Neural cell (in vitro differentiated cells): ENCODE data around the gene SSX2IP. TPM values are rescaled to one million over a fixed set of nuclear protein-coding genes. Genes with fewer than 3 reads are reported as not detected.

ENCODE experiments used
- H2AFZ ChIP-seq: fragments of 200-600, 300-800 bp; sonication (generic), shearing (Covaris generic); 2 replicates; pipeline ENCODE4 v1.6.0; 2014; ENCODE audit warnings: low read depth, mild to moderate bottlenecking, antibody characterized with exemption, low read length, moderate library complexity
- H3F3A ChIP-seq: fragments of 200-600 bp; shearing (Covaris generic); 2 replicates; pipeline ENCODE4 v1.6.1; 2016; ENCODE audit warnings: mild to moderate bottlenecking, moderate library complexity, mixed read lengths, antibody characterized with exemption, low read length; ENCODE audit not compliant: insufficient read depth, poor library complexity, severe bottlenecking
- H3K27ac ChIP-seq: fragments of 200-600, 300-800 bp; sonication (generic), shearing (Covaris generic); 2 replicates; pipeline ENCODE4 v1.5.1; 2014; ENCODE audit warnings: mild to moderate bottlenecking, low read length, moderate library complexity
- H3K27me3 ChIP-seq: fragments of 300-800, 200-600 bp; sonication (generic), shearing (Covaris generic); 2 replicates; pipeline ENCODE4 v1.6.0; 2014; ENCODE audit warnings: mild to moderate bottlenecking, low read depth, low read length, moderate library complexity; ENCODE audit not compliant: insufficient read depth
- H3K36me3 ChIP-seq: fragments of 300-800, 200-600 bp; sonication (generic), shearing (Covaris generic); 2 replicates; pipeline ENCODE4 v1.5.1; 2014; ENCODE audit warnings: mild to moderate bottlenecking, antibody characterized with exemption, low read length, moderate library complexity; ENCODE audit not compliant: insufficient read depth
- H3K4me2 ChIP-seq: fragments of 300-800, 200-600 bp; sonication (generic), shearing (Covaris generic); 2 replicates; pipeline ENCODE4 v1.6.0; 2014; ENCODE audit warnings: mild to moderate bottlenecking, low read length
- H3K4me3 ChIP-seq: fragments of 300-800, 200-600 bp; sonication (generic), shearing (Covaris generic); 2 replicates; pipeline ENCODE4 v1.5.1; 2014; ENCODE audit warnings: mild to moderate bottlenecking, low read length, moderate library complexity
- H3K79me2 ChIP-seq: fragments of 200-600 bp; shearing (Covaris generic); replicated peaks from 2 replicates; pipeline ENCODE4 v1.6.0; 2014; ENCODE audit warnings: mild to moderate bottlenecking, low read length, moderate library complexity; ENCODE audit not compliant: insufficient read depth
- H3K9ac ChIP-seq: fragments of 300-800, 200-600 bp; sonication (generic), shearing (Covaris generic); 2 replicates; pipeline ENCODE4 v1.6.1; 2016; ENCODE audit warnings: mild to moderate bottlenecking, low read length, mixed read lengths
- H3K9me2 ChIP-seq: fragments of 200-600 bp; shearing (Covaris generic); 2 replicates; pipeline ENCODE4 v1.6.1; 2016; ENCODE audit warnings: mild to moderate bottlenecking, low read length, mixed read lengths; ENCODE audit not compliant: insufficient read depth
- H3K9me3 ChIP-seq: fragments of 200-600, 300-800 bp; sonication (generic), shearing (Covaris generic); 2 replicates; pipeline ENCODE4 v1.6.1; 2016; ENCODE audit warnings: mild to moderate bottlenecking, mixed run types, low read length, moderate library complexity, mixed read lengths
- H4K20me1 ChIP-seq: fragments of 200-600 bp; shearing (Covaris generic); 2 replicates; pipeline ENCODE4 v1.6.1; 2016; ENCODE audit warnings: mild to moderate bottlenecking, mixed run types; ENCODE audit not compliant: insufficient read depth
- CTCF ChIP-seq: fragments of 450-650 bp; IDR thresholded peaks from 2 replicates; pipeline ENCODE4 v1.5.1; 2014; ENCODE audit warnings: antibody characterized with exemption, mild to moderate bottlenecking, moderate library complexity; ENCODE audit not compliant: poor library complexity, severe bottlenecking
- EP300 ChIP-seq: fragments of 450-650 bp; conservative IDR thresholded peaks from 2 replicates; pipeline ENCODE4 v1.6.1; 2014; ENCODE audit warnings: antibody characterized with exemption, mild to moderate bottlenecking, moderate library complexity; ENCODE audit not compliant: poor library complexity, severe bottlenecking
- EZH2 ChIP-seq: fragments of 200-600, 300-800 bp; shearing (Covaris generic), sonication (generic); IDR thresholded peaks from 2 replicates; pipeline ENCODE4 v1.6.1; 2014; ENCODE audit warnings: antibody characterized with exemption, low read length, borderline replicate concordance, mild to moderate bottlenecking; ENCODE audit not compliant: insufficient read depth, poor library complexity, severe bottlenecking
- MXI1 ChIP-seq: fragments of 450-650 bp; conservative IDR thresholded peaks from 2 replicates; pipeline ENCODE4 v1.6.1; 2014; ENCODE audit warnings: antibody characterized with exemption, mild to moderate bottlenecking; ENCODE audit not compliant: poor library complexity, severe bottlenecking
- POLR2AphosphoS5 ChIP-seq: IDR thresholded peaks from 2 replicates; pipeline ENCODE4 v1.6.1; 2012
- RAD21 ChIP-seq: fragments of 450-650 bp; conservative IDR thresholded peaks from 2 replicates; pipeline ENCODE4 v1.6.1; 2014; ENCODE audit warnings: antibody characterized with exemption, mild to moderate bottlenecking, moderate library complexity
- REST ChIP-seq: IDR thresholded peaks from 2 replicates; pipeline ENCODE4 v1.6.1; 2012; ENCODE audit warnings: borderline replicate concordance
- SMC3 ChIP-seq: fragments of 450-650 bp; conservative IDR thresholded peaks from 2 replicates; pipeline ENCODE4 v1.6.1; 2014; ENCODE audit warnings: antibody characterized with exemption, mild to moderate bottlenecking, moderate library complexity; ENCODE audit not compliant: poor library complexity
- TAF1 ChIP-seq: IDR thresholded peaks from 2 replicates; pipeline ENCODE4 v1.6.1; 2012; ENCODE audit warnings: low read depth
- polyA plus RNA-seq: library from polyadenylated mRNA; depleted of rRNA; stranded (reverse); fragments of >200 nt; gene quantifications from 2 replicates; pipeline ENCODE4 v1.2.3, GENCODE V29; 2014

SSX2IP gene
- polyA plus RNA-seq, 1 donor from 2014 or later, result 21.7 TPM

GRCh38 chr1:84632673-84633434 lies 57.4 kb downstream of the SSX2IP start:
- Histone ChIP-seq H4K20me1 (no peaks in the 10 kb centered on the region), H3K9ac (no peak overlapping the region), H3K79me2 (no peaks in the 10 kb centered on the region), H3K36me3 (no peaks in the 10 kb centered on the region), H3K27ac (no peak overlapping the region), H3K4me3 (no peak overlapping the region), H3K4me2 (no peak overlapping the region), H3K9me2 (no peaks in the 10 kb centered on the region), H3K9me3 (no peaks in the 10 kb centered on the region), H2AFZ (no peak overlapping the region), H3F3A (no peaks in the 10 kb centered on the region), H3K27me3 (no peaks in the 10 kb centered on the region)
- TF ChIP-seq SMC3 (no peak), POLR2AphosphoS5 (no peak), TAF1 (no peak), EZH2 (no peak), REST (no peak), CTCF (no peak), RAD21 (no peak), MXI1 (no peak), EP300 (no peak)

GRCh38 chr1:84632137-84632536 lies 58.1 kb downstream of the SSX2IP start:
- Histone ChIP-seq H4K20me1 (no peaks in the 10 kb centered on the region), H3K36me3 (no peaks in the 10 kb centered on the region), H3K4me2 (no peak overlapping the region), H3K27me3 (no peaks in the 10 kb centered on the region), H2AFZ (no peak overlapping the region), H3F3A (no peaks in the 10 kb centered on the region), H3K9me3 (no peaks in the 10 kb centered on the region), H3K27ac (no peak overlapping the region), H3K9me2 (no peaks in the 10 kb centered on the region), H3K4me3 (no peak overlapping the region), H3K79me2 (no peaks in the 10 kb centered on the region), H3K9ac (no peak overlapping the region)
- TF ChIP-seq MXI1 (no peak), REST (no peak), SMC3 (no peak), CTCF (no peak), POLR2AphosphoS5 (no peak), TAF1 (no peak), EP300 (no peak), EZH2 (no peak), RAD21 (no peak)
